Pulmonary artery endothelial cell (primary cell): ENCODE results near the gene KSR2. TPM values are rescaled to one million over a fixed set of nuclear protein-coding genes. Genes with fewer than 3 reads are reported as not detected.
"Not testable (repeated sequence)": the region's sequence is repeated elsewhere in the genome, so short reads cannot be mapped to it uniquely, and the experiment has no call there.

Source experiments
- DNase-seq: peaks from one replicate; pipeline ENCODE4 v3.0.0-alpha.2; 2011; ENCODE audit warnings: low read depth, low spot score
- total RNA-seq: library from RNA; depleted of rRNA; stranded (reverse); fragments of >200 nt; gene quantifications from 2 replicates; pipeline ENCODE4 v1.2.3, GENCODE V29; 2014

The KSR2 gene
- total RNA-seq, 1 donor from 2014 or later, result 0.99 TPM

DNA sequence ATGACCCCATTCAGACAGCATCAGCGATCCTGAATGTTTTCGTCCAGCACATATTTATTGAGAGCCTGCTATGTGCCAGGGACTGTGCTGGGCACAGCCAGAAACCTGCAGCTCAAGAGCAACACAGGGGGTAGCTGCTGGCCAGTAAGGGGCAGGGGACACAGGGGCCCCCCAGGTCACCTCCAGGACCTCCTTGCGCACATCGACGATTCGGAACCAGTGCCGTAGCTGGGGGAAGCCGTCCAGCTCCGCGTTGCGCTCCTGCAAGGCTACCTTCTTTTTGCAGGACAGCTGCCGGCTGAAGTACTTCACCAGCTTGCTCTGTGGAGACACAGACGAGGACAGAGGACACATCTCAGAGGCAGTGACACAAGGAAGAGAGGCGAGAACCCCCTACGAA lies 108.7 kb downstream of the KSR2 start:
- DNase-seq, result no peak

DNA sequence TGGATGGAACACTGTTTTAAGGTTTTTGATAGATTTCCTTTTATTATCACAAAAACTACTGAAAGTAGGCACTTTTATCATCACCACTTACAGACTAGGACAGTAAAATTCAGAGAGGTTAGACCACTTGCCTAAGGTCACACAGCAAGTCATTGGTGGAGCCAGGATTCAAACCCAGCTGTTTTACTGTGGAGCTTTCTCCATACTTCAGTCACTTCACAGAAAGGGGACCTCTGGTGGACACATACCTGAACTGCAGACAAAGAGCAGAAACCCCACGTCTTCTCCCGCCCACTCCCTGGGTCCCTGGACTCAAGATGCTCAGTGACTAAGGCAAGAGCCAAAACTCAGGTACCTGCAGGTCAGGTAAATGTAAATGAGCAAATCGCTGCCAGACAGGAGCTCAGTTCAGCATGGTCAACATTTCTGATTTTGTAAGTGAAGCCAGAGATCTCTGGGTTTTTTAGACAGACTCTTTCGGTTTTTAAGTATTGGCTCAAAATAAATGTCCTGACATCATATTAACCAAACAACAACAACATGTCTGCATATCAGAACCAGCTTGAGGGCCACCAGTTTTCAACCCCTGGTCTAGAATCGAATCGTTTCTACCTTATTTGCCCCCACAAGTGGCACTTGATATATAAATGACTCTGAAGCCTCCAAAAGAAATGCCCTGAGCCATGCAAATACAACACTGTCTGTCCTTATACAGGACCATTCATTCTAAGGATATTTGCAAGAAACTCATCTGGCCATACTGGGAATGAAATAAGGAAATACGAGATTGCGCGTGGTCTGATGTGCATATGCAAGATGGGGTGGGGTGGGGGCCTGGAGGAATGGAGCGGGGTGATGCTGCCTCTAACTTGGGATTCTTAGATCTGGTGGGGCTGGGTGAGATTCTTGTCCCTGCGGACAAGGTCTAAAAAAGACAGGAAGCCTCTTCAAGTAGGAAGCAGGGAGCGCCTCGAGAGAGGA lies 110.9 kb downstream of the KSR2 start:
- no peak for DNase-seq

DNA sequence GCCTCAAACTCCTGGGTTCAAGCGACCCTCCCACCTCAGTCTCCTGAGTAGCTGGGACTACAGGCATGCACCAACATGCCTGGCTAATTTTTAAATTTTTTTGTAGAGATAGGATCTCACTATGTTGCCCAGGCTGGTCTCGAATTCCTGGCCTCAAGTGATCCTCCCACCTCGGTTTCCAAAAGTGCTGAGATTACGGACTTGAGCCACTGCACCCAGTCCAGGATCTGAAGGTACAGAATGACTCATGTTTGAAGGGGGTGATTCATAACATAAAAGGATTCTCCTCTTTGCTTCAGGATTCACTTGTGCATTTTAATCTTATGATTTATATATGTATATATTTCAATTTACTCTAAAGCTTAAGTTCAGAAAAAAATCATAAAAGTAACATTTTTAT lies 111.7 kb downstream of the KSR2 start:
- not testable (repeated sequence) for DNase-seq

DNA sequence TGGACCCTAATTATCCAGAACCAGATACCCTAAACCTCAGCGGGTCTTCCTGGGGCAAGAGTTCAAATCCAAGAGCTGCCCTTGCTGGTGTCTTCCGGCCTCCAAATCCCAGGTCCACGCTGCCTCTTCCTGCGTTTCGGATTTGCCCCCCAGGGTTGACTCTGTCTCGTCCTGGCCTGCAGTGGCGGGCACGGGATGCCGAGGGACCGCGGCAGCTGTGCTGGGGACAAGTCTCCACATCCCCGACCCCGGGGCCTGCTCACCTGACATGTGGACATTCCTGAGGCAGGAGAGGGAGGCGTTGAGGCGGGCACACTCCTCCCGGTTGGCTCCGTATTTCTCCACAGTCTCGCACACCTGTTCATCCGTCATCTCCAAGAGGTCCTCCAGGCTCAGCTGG lies 113.6 kb downstream of the KSR2 start:
- no peak for DNase-seq

DNA sequence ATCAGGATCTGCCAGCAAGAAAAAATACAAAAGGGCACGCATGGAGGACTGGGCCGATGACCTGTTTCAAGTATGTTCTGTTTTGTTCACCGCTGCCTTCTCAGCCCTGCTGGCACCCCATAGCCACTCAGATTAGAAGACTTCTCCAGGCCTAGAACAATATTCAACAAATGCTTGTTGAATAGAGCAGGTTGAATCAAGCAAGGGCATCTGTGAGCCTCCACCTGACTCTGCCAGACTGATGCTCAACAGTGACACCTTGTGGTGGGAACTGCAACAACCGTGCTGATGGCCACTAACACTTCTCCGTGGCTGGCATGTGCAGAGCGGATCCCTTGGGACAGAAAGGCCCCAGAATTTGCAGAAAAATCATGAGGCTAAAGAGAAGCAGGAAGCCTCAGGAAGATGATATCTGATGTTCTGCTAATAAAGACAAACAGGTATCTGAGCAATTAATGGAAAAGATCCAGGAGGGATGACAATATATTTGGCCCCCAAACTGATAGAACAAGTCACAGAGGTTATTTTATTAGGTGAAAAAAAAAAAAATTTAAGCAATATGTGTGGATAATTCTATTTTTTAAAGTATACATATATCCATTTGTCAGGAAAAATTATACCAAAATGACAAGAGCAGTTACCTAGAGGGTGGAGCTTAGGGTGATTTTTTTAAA lies 114.3 kb downstream of the KSR2 start:
- DNase-seq, result no peak

DNA sequence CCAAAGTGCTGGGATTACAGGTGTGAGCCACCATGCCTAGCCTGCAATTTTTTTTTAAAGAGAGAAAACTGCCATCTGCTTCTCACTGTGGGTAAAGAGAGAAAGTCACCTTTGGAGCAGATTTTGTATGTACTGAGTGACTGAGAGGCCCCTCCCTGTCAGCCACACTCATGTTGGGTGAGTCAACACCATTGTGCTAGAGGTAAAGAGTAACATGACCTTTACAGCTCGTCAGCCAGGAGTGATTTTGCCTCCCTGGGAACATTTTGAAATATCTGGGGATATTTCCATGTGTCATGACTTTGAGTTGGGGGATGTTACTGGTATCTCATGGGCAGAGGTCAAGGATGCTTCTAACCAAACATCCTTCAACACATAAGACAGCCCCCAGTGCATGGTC lies 115.2 kb downstream of the KSR2 start:
- DNase-seq, result no peak

DNA sequence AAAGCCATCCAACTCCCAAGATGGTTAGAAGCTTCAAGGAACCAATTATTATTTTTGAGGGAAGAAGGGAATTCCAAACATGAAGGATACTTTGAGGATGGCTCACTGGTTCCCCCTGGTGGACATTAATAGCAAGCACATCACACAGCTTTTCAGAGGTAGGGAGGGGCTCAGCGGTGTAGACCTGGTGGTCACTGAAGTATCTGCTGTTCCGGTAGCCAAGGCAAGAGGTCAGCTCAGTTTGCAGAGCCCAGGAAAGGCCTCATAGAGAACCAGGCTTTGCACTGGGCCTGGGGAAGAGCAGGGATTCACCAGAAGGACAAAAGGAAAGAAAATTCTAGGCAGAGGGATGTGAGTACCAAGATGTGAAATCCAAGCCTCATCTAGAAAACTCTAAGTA lies 118.7 kb downstream of the KSR2 start:
- no peak for DNase-seq

DNA sequence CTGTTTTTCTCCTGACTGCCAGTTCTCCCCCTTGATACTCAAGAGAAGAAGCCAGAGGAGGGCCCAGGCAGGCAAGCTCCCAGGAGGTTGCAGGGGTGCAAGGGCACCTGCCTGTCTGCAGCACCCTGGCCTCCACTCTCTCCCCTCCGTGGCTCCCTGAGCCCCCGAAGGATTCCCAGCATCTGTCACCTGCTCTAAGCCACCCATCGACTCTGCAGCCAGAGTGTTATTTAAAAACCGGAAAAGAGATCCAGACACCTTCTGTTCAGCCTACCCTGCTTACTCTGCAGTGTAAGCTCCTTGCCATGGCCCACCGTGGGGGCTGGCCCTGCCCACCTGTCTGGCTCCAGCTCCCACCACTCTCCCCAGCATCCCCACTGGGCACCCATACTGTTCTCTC lies 121.4 kb downstream of the KSR2 start:
- no peak for DNase-seq

DNA sequence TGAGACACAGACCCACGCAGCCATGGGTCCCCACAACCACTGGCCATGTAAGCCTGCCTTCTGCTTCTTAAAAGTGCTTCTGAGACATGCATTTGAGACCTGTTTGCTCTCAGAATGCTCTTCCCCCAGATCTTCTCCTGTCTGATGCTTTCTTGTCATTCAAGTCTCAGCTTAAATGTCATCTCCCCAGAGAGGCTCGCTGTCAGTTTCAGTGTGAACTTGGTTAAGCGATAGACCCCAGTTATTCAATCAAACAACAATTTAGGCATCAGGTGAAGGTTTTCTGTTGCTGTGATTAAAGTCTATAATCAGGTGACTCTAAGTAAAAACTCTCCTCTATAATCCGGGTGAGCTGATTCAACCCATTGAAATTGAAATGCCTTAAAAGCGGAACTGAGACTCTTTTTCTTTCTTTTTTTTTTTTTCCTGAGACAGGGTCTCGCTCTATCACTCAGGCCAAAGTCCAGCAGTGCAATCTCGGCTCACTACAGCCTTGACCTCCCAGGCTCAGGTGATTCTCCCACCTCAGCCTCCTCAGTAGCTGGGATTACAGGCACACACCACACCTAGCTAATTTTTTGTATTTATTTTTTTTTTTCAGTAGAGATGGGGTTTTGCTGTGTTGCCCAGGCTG lies 123.4 kb downstream of the KSR2 start:
- DNase-seq, result no peak

DNA sequence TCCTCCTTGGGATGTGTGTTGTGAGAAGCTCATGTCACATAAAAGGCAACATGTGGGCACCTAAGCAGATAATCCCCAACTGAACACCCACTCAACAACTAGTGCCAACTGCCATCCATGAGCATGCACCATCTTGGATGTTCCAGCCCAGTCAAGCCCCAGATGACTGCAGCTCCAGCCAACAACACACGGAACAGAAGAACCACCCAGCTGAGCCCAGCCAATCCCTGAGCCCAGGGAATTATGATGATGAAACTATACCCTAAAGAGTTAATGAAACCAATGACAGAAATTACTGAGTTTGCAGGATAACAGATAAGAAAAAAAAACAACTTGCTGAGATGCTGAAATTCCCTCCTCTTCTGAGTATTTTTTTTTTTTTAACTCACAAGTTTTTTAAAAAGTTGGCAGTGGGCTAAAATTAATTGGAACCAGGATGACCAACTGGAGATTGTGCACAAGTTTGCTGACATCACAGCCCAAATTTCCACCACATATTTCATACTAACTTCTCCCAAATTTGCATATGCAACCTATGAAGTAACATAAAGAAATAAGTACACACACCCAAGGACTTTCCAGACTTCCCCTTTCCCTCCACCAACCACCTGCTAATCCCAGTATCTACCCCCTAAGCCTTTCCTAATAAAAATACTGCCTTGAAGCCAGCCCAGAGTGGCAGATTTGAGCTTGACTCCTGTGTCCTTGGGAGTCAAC lies 124.5 kb downstream of the KSR2 start:
- no peak for DNase-seq

DNA sequence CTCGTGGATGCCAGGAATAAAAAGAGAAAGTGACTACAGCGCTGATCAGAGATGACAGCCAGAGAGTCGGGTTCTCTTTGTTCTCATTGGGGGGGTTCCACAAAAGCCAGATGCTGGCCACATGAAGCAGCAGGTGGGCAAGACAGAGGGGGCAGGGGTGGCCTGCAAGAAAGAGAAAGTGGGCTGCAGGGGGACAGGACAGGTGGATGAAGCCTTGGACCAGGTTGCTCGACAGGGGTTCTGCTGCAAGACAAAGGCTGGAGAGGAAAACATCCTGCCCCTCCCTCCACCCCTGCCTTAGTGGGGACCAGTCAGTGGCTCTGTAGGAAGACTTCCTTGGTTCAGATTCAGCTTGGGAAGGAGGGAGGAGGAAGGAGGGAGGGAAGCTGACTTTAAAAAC lies 126.2 kb downstream of the KSR2 start:
- DNase-seq, result no peak

DNA sequence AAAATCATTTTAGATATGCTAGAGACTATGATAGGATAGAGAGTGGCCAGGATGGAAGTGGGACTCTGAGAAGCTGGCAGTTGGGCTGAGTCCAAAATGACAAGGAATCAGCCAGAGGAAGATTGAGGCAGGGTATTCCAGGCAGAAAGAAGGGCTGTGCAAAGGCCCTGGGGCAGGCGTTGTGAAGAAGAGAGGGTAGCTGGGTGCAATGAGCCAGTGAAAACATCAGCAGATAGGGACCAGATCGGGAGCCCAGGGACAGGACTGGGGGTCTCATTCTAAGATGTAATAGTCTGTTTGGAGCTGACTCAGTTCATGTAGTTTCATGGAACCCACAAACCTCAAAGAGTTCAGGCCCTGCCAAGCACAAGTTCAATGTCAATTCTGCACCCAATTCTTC lies 126.6 kb downstream of the KSR2 start:
- no peak for DNase-seq

DNA sequence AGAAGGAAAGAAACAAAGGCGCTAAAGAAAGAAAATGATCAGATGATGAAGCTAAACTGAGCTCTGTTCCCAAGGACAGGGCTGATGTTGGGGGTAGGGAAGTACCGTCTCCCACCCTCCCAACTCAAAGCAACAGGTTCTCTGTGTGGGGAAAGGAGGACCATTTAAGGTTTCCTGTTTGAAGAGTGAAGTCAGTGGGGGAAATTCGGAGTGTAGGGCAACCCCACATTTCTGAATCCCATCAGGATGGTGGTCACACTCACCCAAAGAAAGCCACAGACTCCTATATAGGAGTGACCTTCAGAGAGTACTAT lies 131.1 kb downstream of the KSR2 start:
- no peak for DNase-seq

DNA sequence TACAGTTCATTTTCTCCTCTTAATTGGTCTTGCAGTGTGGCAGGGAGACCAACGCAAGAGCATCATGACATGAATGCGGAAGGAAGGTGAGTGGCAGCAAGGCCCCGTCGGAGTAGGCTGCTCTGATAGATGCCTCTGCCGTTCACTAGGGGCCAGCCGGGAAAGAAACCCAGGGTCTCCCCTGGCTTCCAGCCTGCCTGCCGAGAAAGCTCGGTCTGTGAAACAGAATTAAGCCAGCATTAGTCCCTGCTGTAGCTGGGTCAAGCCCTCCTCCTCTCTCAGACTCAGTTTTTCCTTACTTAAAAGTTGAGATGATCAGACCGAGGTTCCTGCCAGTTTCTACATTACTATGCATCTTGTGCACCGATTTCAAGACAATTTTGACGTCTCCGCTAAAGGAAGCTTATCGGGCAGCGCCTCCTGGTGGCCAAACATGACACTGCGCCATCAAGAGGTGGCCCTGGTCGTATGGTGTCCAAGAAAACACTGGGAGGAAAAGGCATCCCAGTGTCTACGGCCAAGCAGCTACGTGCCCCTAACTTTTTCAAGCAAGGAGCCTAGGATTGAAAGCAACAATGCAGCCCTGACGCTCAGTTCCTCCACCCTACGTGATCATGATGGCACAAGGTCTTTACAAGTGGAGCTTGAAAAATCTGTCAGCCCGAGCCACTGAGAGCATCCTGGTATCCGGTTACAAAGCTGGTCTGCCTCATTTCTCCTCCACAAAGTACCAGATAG lies 131.6 kb downstream of the KSR2 start:
- peak; percentile 29 for DNase-seq

DNA sequence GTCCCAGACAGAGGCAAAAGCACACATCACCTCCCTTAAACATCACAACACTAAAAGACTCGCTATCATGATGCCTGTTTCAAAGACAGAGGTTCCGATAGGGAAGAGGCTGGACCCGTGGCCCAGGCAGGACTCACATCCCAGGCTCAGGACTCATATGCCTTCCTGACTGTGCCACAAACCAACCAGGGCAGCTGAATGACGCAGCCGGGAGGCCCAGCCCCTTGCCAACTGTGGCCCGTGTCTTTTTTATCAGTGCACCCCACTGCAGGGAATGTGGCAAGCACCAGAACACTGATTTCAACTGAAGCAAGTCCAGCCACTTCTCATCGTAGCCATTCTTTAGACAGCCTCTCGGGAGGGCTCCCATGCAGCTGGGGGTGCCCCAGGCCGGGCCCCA lies 132.3 kb downstream of the KSR2 start:
- DNase-seq, result no peak

DNA sequence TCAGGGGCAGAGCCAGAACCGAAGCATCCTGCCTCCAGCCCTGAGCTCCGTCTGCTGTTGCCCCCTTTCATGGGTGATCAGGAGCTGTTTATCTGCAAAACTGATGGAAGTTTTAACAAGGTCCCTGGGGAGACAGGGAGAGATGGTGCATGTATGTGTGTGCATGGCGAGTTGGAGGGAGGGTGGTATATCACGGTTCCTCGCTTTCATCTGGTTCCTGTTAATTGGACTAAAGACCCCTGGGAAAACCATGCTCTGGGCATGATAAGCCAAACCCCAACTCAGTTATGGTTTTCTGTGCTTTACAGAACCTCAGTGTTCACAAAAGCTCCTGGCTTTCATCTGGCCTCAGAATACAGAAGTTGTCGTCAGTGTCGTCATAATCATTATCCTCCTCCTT lies 133.6 kb downstream of the KSR2 start:
- no peak for DNase-seq

DNA sequence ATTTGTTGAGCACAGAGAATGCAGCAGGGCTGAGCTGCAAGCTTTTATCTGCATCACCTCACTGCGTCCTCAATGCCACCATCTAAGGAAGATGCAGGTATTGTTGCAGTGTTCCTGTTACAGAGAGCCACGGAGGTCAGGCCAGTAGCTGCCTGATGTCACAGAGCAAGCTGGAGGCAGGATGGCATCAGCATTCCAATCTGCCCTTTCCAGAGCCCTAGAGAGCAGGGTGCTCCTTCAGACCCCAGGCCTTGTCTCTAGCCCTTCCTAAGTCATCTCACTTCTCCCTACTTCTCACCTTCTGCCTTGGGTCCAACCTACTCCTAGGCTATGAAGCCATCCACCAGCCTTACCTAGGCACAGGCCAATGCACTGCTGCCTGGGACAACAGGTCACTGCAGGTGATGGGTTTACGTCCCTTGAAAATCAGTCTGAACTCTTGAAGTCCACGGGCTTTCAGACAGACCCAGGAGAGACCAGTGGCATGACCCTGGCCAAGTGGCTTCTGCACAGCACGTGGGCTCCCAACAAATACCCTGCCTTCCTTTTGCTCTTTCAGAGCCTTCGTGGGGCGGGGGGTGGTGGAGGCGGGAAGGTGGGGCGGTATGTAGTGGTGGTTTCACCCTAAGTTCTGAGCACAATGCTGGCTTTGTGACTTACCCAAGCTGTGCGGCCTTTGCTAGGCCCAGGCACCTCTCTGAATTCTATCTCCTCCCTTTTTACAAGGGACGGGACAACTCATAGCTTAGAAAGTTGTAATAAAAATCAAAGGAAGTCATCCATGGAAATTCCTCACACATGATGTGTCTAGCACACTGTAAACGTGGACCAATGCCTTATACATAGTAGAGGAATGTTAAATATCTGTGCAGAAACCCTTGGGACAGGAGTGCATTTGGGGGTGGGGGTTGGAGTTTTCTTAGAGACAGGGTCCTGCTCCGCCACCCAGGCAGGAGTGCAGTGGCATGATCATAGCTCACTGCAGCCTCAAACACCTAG lies 136.0 kb downstream of the KSR2 start:
- DNase-seq, result no peak

DNA sequence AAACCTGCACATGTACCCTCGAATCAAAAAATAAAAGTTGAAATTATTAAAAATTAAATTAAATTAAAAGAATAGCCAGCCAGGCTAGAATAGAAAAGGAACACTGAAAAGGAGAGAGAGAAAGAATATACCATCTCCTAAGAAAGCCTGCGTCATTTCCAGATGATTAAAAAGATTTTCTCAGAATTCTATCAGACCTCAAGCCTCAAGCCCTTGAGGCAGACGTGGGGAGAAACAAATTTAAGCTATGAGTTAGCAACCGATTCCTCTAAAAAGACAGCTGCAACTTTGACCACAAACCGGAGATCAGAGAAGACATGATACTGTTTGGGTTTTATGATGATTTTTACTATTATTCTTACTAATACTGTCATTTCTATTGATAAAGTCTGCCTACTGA lies 138.3 kb downstream of the KSR2 start:
- no peak for DNase-seq

DNA sequence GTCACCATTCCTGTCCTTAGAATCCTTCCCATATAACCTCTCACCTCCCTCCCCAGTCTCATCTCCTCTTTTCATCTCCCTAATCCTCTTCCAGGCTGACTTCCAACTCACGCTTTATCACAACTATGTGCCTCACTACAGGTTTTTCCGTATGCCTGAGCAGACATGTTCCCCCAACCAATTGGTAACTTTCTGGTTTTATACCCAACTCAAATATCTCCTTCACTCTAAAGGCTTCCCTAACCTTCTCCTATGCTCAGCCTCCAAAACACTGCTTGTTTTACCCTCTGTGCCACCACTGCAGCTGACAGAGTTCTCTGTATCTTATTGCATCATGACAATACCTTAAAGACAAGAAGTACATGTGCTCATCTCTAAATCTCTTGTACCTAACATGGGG lies 139.7 kb downstream of the KSR2 start:
- no peak for DNase-seq

DNA sequence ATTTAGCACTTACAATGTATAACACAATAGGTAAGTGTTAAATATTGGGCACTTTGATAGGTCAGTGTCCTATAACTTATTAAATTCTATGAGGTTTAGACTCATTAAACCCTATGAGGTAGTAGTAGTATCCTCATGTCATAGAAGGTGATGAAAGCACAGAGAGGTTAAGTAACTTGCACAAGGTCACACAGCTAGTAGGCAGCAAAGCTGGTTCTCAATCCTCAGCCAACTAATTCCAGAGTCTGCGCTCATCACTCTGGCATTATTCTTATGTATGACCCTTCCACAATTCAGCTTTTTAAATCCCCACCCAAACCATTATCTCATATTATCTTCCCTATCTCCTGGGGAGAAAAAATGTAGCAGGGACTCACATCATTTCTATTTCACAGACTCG lies 141.1 kb downstream of the KSR2 start:
- no peak for DNase-seq
